GM23338 (cell line): Measurements from ENCODE around the gene DYRK1A. TPM values are rescaled to one million over a fixed set of nuclear protein-coding genes. Genes with fewer than 3 reads are reported as not detected.

Experiments
- ATAC-seq: fragments of 200-7000 bp; cut with Tn5 transposase; 3 replicates; pipeline ENCODE4 v1.9.1; 2020
- DNase-seq: peaks from one replicate; pipeline ENCODE4 v3.0.0-alpha.2; 2015; ENCODE audit warnings: low spot score
- H2AFZ ChIP-seq: fragments of 200-600 bp; sonication (generic); 2 replicates; pipeline ENCODE4 v1.8.0; 2016; ENCODE audit warnings: antibody characterized with exemption, mild to moderate bottlenecking, moderate library complexity
- H3F3A ChIP-seq: fragments of 200-600 bp; sonication (generic); replicated peaks from 2 replicates; pipeline ENCODE4 v1.8.0; 2017; ENCODE audit warnings: antibody characterized with exemption, mixed run types, low read depth
- H3K27ac ChIP-seq: fragments of 200-600 bp; sonication (generic); 2 replicates; pipeline ENCODE4 v1.6.1; 2016; ENCODE audit warnings: low read depth
- H3K27me3 ChIP-seq: fragments of 200-600 bp; sonication (generic); 2 replicates; pipeline ENCODE4 v1.8.0; 2016; ENCODE audit warnings: mild to moderate bottlenecking, mixed run types, moderate library complexity; ENCODE audit not compliant: insufficient read depth
- H3K36me3 ChIP-seq: fragments of 200-600 bp; sonication (generic); 2 replicates; pipeline ENCODE4 v1.8.0; 2016; ENCODE audit warnings: mild to moderate bottlenecking; ENCODE audit not compliant: insufficient read depth
- H3K4me1 ChIP-seq: fragments of 200-600 bp; sonication (generic); 2 replicates; pipeline ENCODE4 v1.8.0; 2016; ENCODE audit warnings: mild to moderate bottlenecking, moderate library complexity; ENCODE audit not compliant: insufficient read depth
- H3K4me2 ChIP-seq: fragments of 200-600 bp; sonication (generic); 2 replicates; pipeline ENCODE4 v1.7.1; 2017; ENCODE audit warnings: mixed run types
- H3K4me3 ChIP-seq: fragments of 200-600 bp; sonication (generic); 2 replicates; pipeline ENCODE4 v1.6.1; 2016; ENCODE audit warnings: mixed run types
- H3K79me2 ChIP-seq: fragments of 200-600 bp; sonication (generic); replicated peaks from 2 replicates; pipeline ENCODE4 v1.8.0; 2017; ENCODE audit warnings: mild to moderate bottlenecking; ENCODE audit not compliant: insufficient read depth
- H3K9me2 ChIP-seq: fragments of 200-600 bp; sonication (generic); 2 replicates; pipeline ENCODE4 v1.8.0; 2017; ENCODE audit not compliant: insufficient read depth
- H4K20me1 ChIP-seq: fragments of 200-600 bp; sonication (generic); replicated peaks from 2 replicates; pipeline ENCODE4 v1.8.0; 2017; ENCODE audit warnings: mild to moderate bottlenecking; ENCODE audit not compliant: insufficient read depth
- H3K27ac Mint-ChIP-seq: 2 replicates; pipeline ENCODE4 v1.8.0; 2020; ENCODE audit warnings: inconsistent platforms, mild to moderate bottlenecking, moderate library complexity, mixed read lengths
- H3K27me3 Mint-ChIP-seq: 3 replicates; pipeline ENCODE4 v1.8.0; 2022; ENCODE audit warnings: low read depth, mild to moderate bottlenecking, moderate library complexity, mixed read lengths, inconsistent platforms; ENCODE audit not compliant: insufficient read depth, poor library complexity
- H3K36me3 Mint-ChIP-seq: 3 replicates; pipeline ENCODE4 v1.8.0; 2021; ENCODE audit warnings: low read depth, mild to moderate bottlenecking, inconsistent platforms, moderate library complexity, mixed read lengths
- H3K4me1 Mint-ChIP-seq: 3 replicates; pipeline ENCODE4 v1.8.0; 2020; ENCODE audit warnings: mild to moderate bottlenecking, inconsistent platforms, mixed read lengths
- H3K4me3 Mint-ChIP-seq: 3 replicates; pipeline ENCODE4 v1.8.0; 2021; ENCODE audit warnings: moderate library complexity, mild to moderate bottlenecking, inconsistent platforms, mixed read lengths
- H3K9me3 Mint-ChIP-seq: 3 replicates; pipeline ENCODE4 v1.8.0; 2020; ENCODE audit warnings: moderate library complexity, mild to moderate bottlenecking, inconsistent platforms, mixed read lengths
- CREB1 ChIP-seq: fragments of 250-450 bp; sonication (Bioruptor Pico); IDR thresholded peaks from 2 replicates; pipeline ENCODE4 v1.5.0; 2020; ENCODE audit warnings: low read depth, mild to moderate bottlenecking, moderate library complexity
- CTCF ChIP-seq, 2 experiments: fragments of 200-600 bp in 1 of 2; sonication (generic) in 1 of 2; conservative IDR thresholded peaks; 2 replicates each; pipeline versions ENCODE4 v1.5.1 to v1.6.1; 2016 to 2017; ENCODE audit warnings: antibody characterized with exemption in 2 of 2, low read depth in 2 of 2, mild to moderate bottlenecking in 2 of 2, moderate library complexity in 1 of 2
- EZH2 ChIP-seq: fragments of 200-600 bp; sonication (generic); IDR thresholded peaks from one replicate; pipeline ENCODE4 v1.8.0; 2017; ENCODE audit warnings: antibody characterized with exemption, mild to moderate bottlenecking, low read depth; ENCODE audit not compliant: unreplicated experiment
- NANOG ChIP-seq: IDR thresholded peaks from 2 replicates; pipeline ENCODE4 v1.6.1; 2016; ENCODE audit warnings: antibody characterized with exemption, borderline replicate concordance
- POLR2AphosphoS5 ChIP-seq: IDR thresholded peaks from 2 replicates; pipeline ENCODE4 v1.6.1; 2016; ENCODE audit warnings: antibody characterized with exemption, low read depth
- REST ChIP-seq: IDR thresholded peaks from one replicate; pipeline ENCODE4 v1.6.1; 2018; ENCODE audit warnings: antibody characterized with exemption; ENCODE audit not compliant: unreplicated experiment
- STAT1 ChIP-seq: IDR thresholded peaks from one replicate; pipeline ENCODE4 v1.6.1; 2016; ENCODE audit warnings: antibody characterized with exemption; ENCODE audit not compliant: unreplicated experiment
- ZNF114 ChIP-seq: fragments of 250-450 bp; sonication (Bioruptor Pico); IDR thresholded peaks from 2 replicates; pipeline ENCODE4 v1.5.0; 2020; ENCODE audit warnings: mild to moderate bottlenecking, moderate library complexity
- ZNF331 ChIP-seq: fragments of 250-450 bp; sonication (Bioruptor Pico); IDR thresholded peaks from 2 replicates; pipeline ENCODE4 v1.5.0; 2020; ENCODE audit warnings: low read depth, mild to moderate bottlenecking, moderate library complexity
- long read RNA-seq: library from polyadenylated mRNA; unstranded; transcript quantifications from one replicate; pipeline ENCODE4 v2.0.0, GENCODE V29; 2020; ENCODE audit not compliant: unreplicated experiment
- polyA plus RNA-seq: library from polyadenylated mRNA; unstranded; fragments of >200 nt; fragmentation: Nextera tagmentation; extraction: Ambion mirVana; gene quantifications from 2 replicates; pipeline ENCODE4 v1.2.1, GENCODE V29; 2016
- total RNA-seq: library from RNA; depleted of rRNA; stranded (reverse); fragments of >200 nt; shearing (Covaris generic); gene quantifications from 2 replicates; pipeline ENCODE4 v1.2.3, GENCODE V29; 2014; rRNA removed

Gene DYRK1A
- 82.9 and 84.7 TPM in 2 replicates for total RNA-seq
- polyA plus RNA-seq, result 10.3 and 11.0 TPM in 2 replicates
- long read RNA-seq, partial matches to known transcripts, result 0 of 8 reads
- long read RNA-seq, other reads (novel, unspliced or antisense), result 8 of 8 reads

DNA sequence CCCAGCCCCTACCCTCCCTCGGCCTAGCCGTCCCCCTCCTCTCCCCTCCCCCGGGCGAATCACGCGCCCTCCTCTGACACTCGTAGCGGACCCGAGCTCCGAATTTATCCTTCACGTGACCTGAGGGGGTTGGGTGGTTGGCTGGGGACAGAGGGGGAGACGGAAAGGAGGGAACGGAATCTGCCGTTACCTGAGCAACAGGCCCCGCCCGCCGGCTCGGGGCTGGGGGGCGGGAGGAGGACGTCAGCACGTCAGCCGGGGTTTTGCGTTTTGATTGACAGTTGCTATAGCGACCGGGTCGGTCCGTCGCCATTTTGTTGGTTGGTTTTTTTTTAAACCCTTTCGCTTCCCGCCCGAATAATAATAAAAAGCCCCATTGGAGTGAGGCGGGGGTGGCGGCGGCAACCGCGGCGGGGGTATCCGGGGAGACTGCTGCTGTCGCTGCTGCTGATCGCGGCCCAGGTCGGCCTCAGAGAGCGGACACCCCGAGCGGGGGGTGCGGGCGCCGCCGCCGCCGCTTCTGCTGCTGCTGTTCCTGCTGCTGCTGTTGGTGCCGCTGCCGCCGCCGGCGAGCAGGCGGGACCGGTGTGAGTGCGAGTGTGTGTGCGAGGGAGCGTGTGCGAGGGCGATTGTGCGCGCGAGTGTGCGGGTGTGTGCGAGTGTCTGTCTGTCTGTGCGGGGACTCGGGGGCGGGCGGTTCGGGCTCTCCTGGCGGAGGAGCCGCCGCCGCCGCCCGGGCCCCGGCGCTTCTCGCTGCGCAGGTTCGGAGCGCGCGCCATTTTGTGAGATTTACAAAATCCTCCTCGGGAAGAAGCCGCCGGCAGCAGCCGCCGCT lies at the start of gene DYRK1A:
DYRK1A (plus strand) TSS at position 292 of the 835 bp plus-strand sequence. CDS start 53,602 bp downstream, outside the sequence.
- peaks cover 41% of the 10 kb centered on the region for H3K4me1 Mint-ChIP-seq
- Histone ChIP-seq H2AFZ (peak within 1 kb of the TSS; percentile 60; the same call in 1 of the 2 replicates), H3K4me1 (peaks cover 40% of the 10 kb centered on the region), H3K4me3 (peak within 1 kb of the TSS; percentile 89), H3K36me3 (no peaks in the 10 kb centered on the region), H3K27me3 (no peaks in the 10 kb centered on the region), H3F3A (peaks cover 3% of the 10 kb centered on the region; the same call in 1 of the 2 replicates), H3K79me2 (peaks cover 41% of the 10 kb centered on the region), H4K20me1 (peaks cover 31% of the 10 kb centered on the region), H3K9me2 (peaks cover 13% of the 10 kb centered on the region; the same call in 1 of the 2 replicates), H3K4me2 (peak within 1 kb of the TSS; percentile 99), H3K27ac (peak within 1 kb of the TSS; percentile 100)
- peak within 1 kb of the TSS; percentile 100 for H3K27ac Mint-ChIP-seq
- peaks cover 5% of the 10 kb centered on the region for H3K9me3 Mint-ChIP-seq
- ATAC-seq, result peak; percentile 79
- peaks cover 7% of the 10 kb centered on the region for H3K36me3 Mint-ChIP-seq
- peak; percentile 99 for DNase-seq
- TF ChIP-seq CREB1 (CRISPR knock-in tag), result peak; percentile 88
- no peak for TF ChIP-seq STAT1
- TF ChIP-seq POLR2AphosphoS5, result peak; percentile 47
- no peak for TF ChIP-seq ZNF114 (CRISPR knock-in tag)
- peaks cover 16% of the 10 kb centered on the region for H3K27me3 Mint-ChIP-seq
- H3K4me3 Mint-ChIP-seq, result peak within 1 kb of the TSS; percentile 98

DNA sequence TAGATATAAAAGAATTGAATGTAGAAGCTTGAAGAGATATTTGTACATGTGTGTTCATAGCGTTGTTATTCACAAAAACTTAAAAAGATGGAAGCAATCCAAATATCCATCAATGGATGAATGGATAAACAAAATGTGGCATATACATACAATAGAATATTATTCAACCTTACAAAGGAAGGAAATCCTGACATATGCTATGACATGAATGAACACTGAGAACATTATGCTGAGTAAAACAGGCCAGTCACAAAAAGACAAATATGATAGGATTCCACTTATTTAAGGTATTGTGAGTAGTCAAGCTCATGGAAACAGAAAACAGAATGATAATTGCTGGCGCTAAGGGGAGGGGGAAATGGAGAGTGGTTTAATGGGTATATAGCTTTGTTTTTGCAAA lies 47.0 kb upstream of the DYRK1A start:
- Histone ChIP-seq H3K27ac (no peak overlapping the region), H4K20me1 (no peaks in the 10 kb centered on the region), H3K9me2 (no peaks in the 10 kb centered on the region; the same call in 1 of the 2 replicates), H3K36me3 (no peaks in the 10 kb centered on the region), H3K79me2 (no peaks in the 10 kb centered on the region), H3F3A (no peaks in the 10 kb centered on the region), H3K4me3 (no peak overlapping the region), H2AFZ (no peak overlapping the region), H3K4me2 (no peak overlapping the region), H3K27me3 (no peaks in the 10 kb centered on the region), H3K4me1 (no peaks in the 10 kb centered on the region)
- ATAC-seq, result no peak
- Mint-ChIP-seq H3K9me3 (peaks cover 23% of the 10 kb centered on the region; the same call in 2 of the 3 replicates), H3K27ac (no peak overlapping the region), H3K36me3 (no peaks in the 10 kb centered on the region), H3K4me3 (no peak overlapping the region), H3K4me1 (no peaks in the 10 kb centered on the region), H3K27me3 (no peaks in the 10 kb centered on the region)
- no peak for DNase-seq
- TF ChIP-seq CTCF (conservative IDR thresholded peaks at IDR 0.05; ENCODE audit: low read depth in 2 of 2), result no peak
- no peak for TF ChIP-seq CREB1 (CRISPR knock-in tag)

GRCh38 chr21:37322084-37322483 lies 44.5 kb upstream of the DYRK1A start:
- Histone ChIP-seq H3K9me2 (no peaks in the 10 kb centered on the region; the same call in 1 of the 2 replicates), H3F3A (no peaks in the 10 kb centered on the region), H3K4me3 (no peak overlapping the region), H3K4me2 (no peak overlapping the region), H3K4me1 (no peaks in the 10 kb centered on the region), H4K20me1 (no peaks in the 10 kb centered on the region), H3K27me3 (no peaks in the 10 kb centered on the region), H3K36me3 (no peaks in the 10 kb centered on the region), H2AFZ (no peak overlapping the region), H3K27ac (no peak overlapping the region), H3K79me2 (no peaks in the 10 kb centered on the region)
- Mint-ChIP-seq H3K9me3 (peaks cover 6% of the 10 kb centered on the region; the same call in 1 of the 3 replicates), H3K36me3 (no peaks in the 10 kb centered on the region), H3K4me3 (no peak overlapping the region), H3K4me1 (no peaks in the 10 kb centered on the region), H3K27me3 (no peaks in the 10 kb centered on the region), H3K27ac (no peak overlapping the region)
- no peak for ATAC-seq
- no peak for DNase-seq
- TF ChIP-seq CTCF (conservative IDR thresholded peaks at IDR 0.05; ENCODE audit: low read depth in 2 of 2), result no peak
- TF ChIP-seq ZNF331 (CRISPR knock-in tag), result no peak
- no peak for TF ChIP-seq STAT1
- no peak for TF ChIP-seq REST
- TF ChIP-seq EZH2, result no peak
- no peak for TF ChIP-seq ZNF114 (CRISPR knock-in tag)
- TF ChIP-seq NANOG, result no peak
